Measurements from ENCODE around the gene LRRC9. TPM values are rescaled to one million over a fixed set of nuclear protein-coding genes. Genes with fewer than 3 reads are reported as not detected.
"Not testable (repeated sequence)": the region's sequence is repeated elsewhere in the genome, so short reads cannot be mapped to it uniquely, and the experiment has no call there.

The LRRC9 gene
- total RNA-seq, 2 donors from 2014 or later, result 1.1 to 2.0 TPM

GRCh38 chr14:59997966-59998365, 78.0 kb downstream of the LRRC9 start:
- intact Hi-C loops (cut with DNase I), result no loop called here
- Histone ChIP-seq H3K27ac (no peak overlapping the region), H3K27me3 (replicated peaks; ENCODE audit: insufficient read depth) (no peaks in the 10 kb centered on the region), H3K9me3 (no peaks in the 10 kb centered on the region), H3K36me3 (no peaks in the 10 kb centered on the region), H3K4me3 (no peak overlapping the region), H3K4me1 (replicated peaks) (no peaks in the 10 kb centered on the region)
- TF ChIP-seq POLR2AphosphoS5 (IDR thresholded peaks at IDR 0.05), result no peak
- DNase-seq (ENCODE audit: low spot score), result no peak

DNA sequence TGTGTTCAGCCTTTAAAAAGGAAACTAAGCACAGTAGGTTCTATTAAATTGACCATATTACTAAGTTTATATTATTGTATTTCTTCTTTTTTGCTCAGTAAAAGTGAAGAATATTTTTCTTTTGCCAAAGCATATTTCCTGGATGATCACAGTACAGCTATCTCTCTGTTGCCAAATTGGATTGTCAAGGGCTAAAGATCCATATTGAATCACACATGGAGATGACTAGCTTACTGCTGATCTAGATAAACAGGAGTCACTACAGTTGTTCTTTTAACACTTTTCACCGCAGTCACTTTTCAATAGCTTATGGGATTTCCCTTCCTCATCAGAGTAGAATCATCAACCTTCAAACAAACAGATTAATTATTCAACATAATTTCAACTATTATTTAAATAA, 78.6 kb downstream of the LRRC9 start:
- intact Hi-C loops (cut with DNase I), result no loop called here
- DNase-seq (ENCODE audit: low spot score), result no peak
- no peak overlapping the region for H3K4me3 ChIP-seq
- H3K27ac ChIP-seq, result no peak overlapping the region
- no peaks in the 10 kb centered on the region for H3K4me1 ChIP-seq (replicated peaks)
- no peaks in the 10 kb centered on the region for H3K9me3 ChIP-seq
- no peaks in the 10 kb centered on the region for H3K36me3 ChIP-seq
- no peak for TF ChIP-seq POLR2AphosphoS5 (IDR thresholded peaks at IDR 0.05)
- no peak for TF ChIP-seq POLR2A (IDR thresholded peaks at IDR 0.05)
- TF ChIP-seq, protein P1, sequence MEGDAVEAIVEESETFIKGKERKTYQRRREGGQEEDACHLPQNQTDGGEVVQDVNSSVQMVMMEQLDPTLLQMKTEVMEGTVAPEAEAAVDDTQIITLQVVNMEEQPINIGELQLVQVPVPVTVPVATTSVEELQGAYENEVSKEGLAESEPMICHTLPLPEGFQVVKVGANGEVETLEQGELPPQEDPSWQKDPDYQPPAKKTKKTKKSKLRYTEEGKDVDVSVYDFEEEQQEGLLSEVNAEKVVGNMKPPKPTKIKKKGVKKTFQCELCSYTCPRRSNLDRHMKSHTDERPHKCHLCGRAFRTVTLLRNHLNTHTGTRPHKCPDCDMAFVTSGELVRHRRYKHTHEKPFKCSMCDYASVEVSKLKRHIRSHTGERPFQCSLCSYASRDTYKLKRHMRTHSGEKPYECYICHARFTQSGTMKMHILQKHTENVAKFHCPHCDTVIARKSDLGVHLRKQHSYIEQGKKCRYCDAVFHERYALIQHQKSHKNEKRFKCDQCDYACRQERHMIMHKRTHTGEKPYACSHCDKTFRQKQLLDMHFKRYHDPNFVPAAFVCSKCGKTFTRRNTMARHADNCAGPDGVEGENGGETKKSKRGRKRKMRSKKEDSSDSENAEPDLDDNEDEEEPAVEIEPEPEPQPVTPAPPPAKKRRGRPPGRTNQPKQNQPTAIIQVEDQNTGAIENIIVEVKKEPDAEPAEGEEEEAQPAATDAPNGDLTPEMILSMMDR (IDR thresholded peaks at IDR 0.05), result no peak
- no peaks in the 10 kb centered on the region for H3K27me3 ChIP-seq (replicated peaks; ENCODE audit: insufficient read depth)
- WGBS, result 71% methylated on average over 1 of the region's 1 CpG

- no peak for TF ChIP-seq POLR2AphosphoS5 (IDR thresholded peaks at IDR 0.05)
- no peak for TF ChIP-seq POLR2A (IDR thresholded peaks at IDR 0.05)
- TF ChIP-seq, protein P1 (IDR thresholded peaks at IDR 0.05), result no peak
- H3K36me3 ChIP-seq, result no peaks in the 10 kb centered on the region
- no peaks in the 10 kb centered on the region for H3K4me1 ChIP-seq (replicated peaks)
- no peak overlapping the region for H3K4me3 ChIP-seq
- H3K9me3 ChIP-seq, result no peaks in the 10 kb centered on the region
- H3K27ac ChIP-seq, result no peak overlapping the region
- WGBS, result 49% methylated on average over 2 of the region's 2 CpGs
- intact Hi-C loops (cut with DNase I), result no loop called here
- peak; percentile 8 for DNase-seq (ENCODE audit: low spot score)
- no peaks in the 10 kb centered on the region for H3K27me3 ChIP-seq (replicated peaks; ENCODE audit: insufficient read depth)
These were observed 83.0 kb downstream of the LRRC9 start for GRCh38 chr14:60002819-60003492.

DNA sequence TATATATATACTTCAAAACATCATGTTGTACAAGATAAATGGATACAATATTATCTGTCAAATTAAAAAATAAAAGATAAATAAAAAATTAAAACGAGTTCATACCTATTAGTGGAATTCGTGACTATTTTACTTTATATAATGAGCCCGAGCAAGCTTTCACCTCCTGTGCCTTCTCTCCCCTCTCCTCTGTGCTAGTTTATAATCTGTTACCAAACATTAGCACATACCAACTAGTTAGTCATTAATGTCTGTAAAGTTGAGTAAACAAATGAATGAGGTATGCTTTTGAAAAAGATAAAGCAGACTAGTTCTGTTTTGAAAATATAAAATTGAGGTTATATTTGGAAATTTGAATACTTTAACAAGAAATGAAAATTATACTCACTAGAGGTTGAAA, 84.0 kb downstream of the LRRC9 start:
- no peak for DNase-seq (ENCODE audit: low spot score)
- WGBS, result 34% methylated on average over 3 of the region's 3 CpGs
- no peaks in the 10 kb centered on the region for H3K27me3 ChIP-seq (replicated peaks; ENCODE audit: insufficient read depth)
- H3K9me3 ChIP-seq, result no peaks in the 10 kb centered on the region
- H3K4me3 ChIP-seq, result no peak overlapping the region
- no peak for TF ChIP-seq POLR2AphosphoS5 (IDR thresholded peaks at IDR 0.05)
- intact Hi-C loops (cut with DNase I), result no loop called here
- H3K27ac ChIP-seq, result no peak overlapping the region
- H3K4me1 ChIP-seq (replicated peaks), result no peaks in the 10 kb centered on the region
- H3K36me3 ChIP-seq, result no peaks in the 10 kb centered on the region

DNA sequence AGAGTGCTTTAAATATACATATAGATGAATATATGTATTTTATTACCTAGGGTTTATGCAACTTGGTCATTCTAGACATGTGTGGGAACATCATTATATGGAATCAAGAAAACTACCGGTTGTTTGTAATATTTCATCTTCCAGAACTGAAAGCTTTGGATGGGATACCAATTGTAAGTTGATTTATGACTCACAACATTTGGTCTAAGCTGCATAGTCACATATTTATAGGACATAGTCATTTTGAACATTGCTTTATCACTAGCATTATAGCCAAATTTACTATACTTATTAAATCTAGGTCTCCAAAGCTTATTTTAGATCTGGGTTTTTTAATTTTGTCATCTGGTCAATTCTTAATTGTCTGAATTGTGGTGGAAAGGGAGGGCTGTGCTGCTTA, 88.1 kb downstream of the LRRC9 start:
- intact Hi-C loops (cut with DNase I), result no loop called here
- H3K27ac ChIP-seq, result no peak overlapping the region
- 58% methylated on average over 1 of the region's 1 CpG for WGBS

DNA sequence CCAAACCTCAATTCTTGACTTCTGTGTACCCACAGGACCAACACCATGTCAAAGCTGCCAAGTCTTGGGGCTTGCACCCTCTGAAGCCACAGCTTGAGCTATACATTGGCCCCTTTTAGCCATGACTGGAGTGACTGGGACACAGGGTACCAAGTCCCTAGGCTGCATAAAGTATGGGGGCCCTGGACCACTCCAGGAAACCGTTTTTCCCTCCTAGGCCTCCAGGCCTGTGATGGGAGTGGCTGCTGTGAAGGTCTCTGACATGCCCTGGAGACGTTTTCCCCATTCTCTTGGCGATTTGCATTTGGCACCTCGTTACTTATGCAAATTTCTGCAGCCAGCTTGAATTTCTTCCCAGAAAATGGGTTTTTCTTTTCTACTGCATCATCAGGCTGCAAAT, 90.3 kb downstream of the LRRC9 start:
- H3K9me3 ChIP-seq; H3K4me3 ChIP-seq; intact Hi-C loops (cut with DNase I); DNase-seq (ENCODE audit: low spot score); H3K4me1 ChIP-seq (replicated peaks); H3K27me3 ChIP-seq (replicated peaks; ENCODE audit: insufficient read depth); H3K36me3 ChIP-seq; H3K27ac ChIP-seq: not testable (repeated sequence)
- 63% methylated on average over 4 of the region's 4 CpGs for WGBS

More for the DNA sequence above, 88.1 kb downstream of the LRRC9 start:
- no peak for TF ChIP-seq POLR2AphosphoS5 (IDR thresholded peaks at IDR 0.05)
- H3K36me3 ChIP-seq, result no peaks in the 10 kb centered on the region
- no peaks in the 10 kb centered on the region for H3K4me1 ChIP-seq (replicated peaks)
- H3K4me3 ChIP-seq, result no peak overlapping the region
- no peaks in the 10 kb centered on the region for H3K27me3 ChIP-seq (replicated peaks; ENCODE audit: insufficient read depth)
- DNase-seq (ENCODE audit: low spot score), result no peak
- no peaks in the 10 kb centered on the region for H3K9me3 ChIP-seq

DNA sequence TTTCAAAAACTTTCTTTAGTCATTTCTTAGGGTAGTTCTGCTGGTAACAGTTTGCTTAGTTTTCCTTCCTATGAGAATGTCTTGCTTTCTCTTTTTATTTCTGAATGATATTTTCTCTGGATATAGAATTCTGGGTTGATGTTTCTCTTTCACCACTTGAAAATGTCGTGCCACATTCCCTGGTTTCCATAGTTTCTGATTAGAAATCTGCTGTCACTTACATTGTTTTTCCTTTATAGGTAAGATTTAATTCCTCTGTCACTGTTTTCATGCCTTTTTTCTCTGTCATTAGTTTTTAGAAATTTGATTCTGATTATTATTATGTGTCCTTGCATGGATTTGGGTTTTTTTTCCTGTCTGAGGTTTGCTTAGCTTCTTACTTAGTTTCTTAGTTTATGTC, 94.5 kb downstream of the LRRC9 start:
- intact Hi-C loops (cut with DNase I), result no loop called here
- WGBS, result 71% methylated on average over 1 of the region's 1 CpG
- Histone ChIP-seq H3K9me3 (no peaks in the 10 kb centered on the region), H3K27me3 (replicated peaks; ENCODE audit: insufficient read depth) (no peaks in the 10 kb centered on the region), H3K4me1 (replicated peaks) (no peaks in the 10 kb centered on the region), H3K4me3 (no peak overlapping the region), H3K36me3 (no peaks in the 10 kb centered on the region), H3K27ac (no peak overlapping the region)
- no peak for DNase-seq (ENCODE audit: low spot score)
- no peak for TF ChIP-seq POLR2AphosphoS5 (IDR thresholded peaks at IDR 0.05)
- TF ChIP-seq, protein P1 (IDR thresholded peaks at IDR 0.05), result no peak
- TF ChIP-seq POLR2A (IDR thresholded peaks at IDR 0.05), result no peak

Measured in prostate gland (tissue), 2 donors.